K562 (cell line): Measurements from ENCODE around the gene EIF2S1. TPM values are rescaled to one million over a fixed set of nuclear protein-coding genes. Genes with fewer than 3 reads are reported as not detected.
A peak's percentile ranks its signal among the peaks of the same experiment; 100 is the strongest.

Experiments used
- ARID1B ChIP-seq: fragments of 450-650 bp; IDR thresholded peaks from 2 replicates; pipeline ENCODE4 v1.6.1; 2016; ENCODE audit warnings: antibody characterized with exemption, mild to moderate bottlenecking, inconsistent platforms
- CHD4 ChIP-seq: fragments of 200-600 bp; sonication (generic); IDR thresholded peaks from 3 replicates; pipeline ENCODE4 v1.6.1; 2012; ENCODE audit warnings: low read depth, mild to moderate bottlenecking, mixed read lengths, low read length, inconsistent platforms; ENCODE audit not compliant: insufficient read depth, insufficient replicate concordance, poor library complexity, severe bottlenecking
- CREB3 ChIP-seq: fragments of 450-650 bp; conservative IDR thresholded peaks from 2 replicates; pipeline ENCODE4 v1.6.1; 2016; ENCODE audit warnings: missing genetic modification characterization, low read depth, mild to moderate bottlenecking, missing compliant biosample characterization, moderate library complexity
- CTBP1 ChIP-seq: fragments of 450-650 bp; IDR thresholded peaks from 2 replicates; pipeline ENCODE4 v1.6.1; 2016; ENCODE audit warnings: borderline replicate concordance
- CXXC5 ChIP-seq: fragments of 250-450 bp; sonication (Bioruptor Pico); IDR thresholded peaks from 2 replicates; pipeline ENCODE4 v1.8.0; 2022; ENCODE audit warnings: inconsistent platforms, mild to moderate bottlenecking, moderate library complexity
- LARP7 ChIP-seq: fragments of 450-650 bp; IDR thresholded peaks from 2 replicates; pipeline ENCODE4 v1.6.1; 2016
- MCM7 ChIP-seq, 2 experiments: fragments of 450-650 bp; IDR thresholded peaks; 2 replicates each; pipeline ENCODE4 v1.6.1; 2016 to 2018
- MIER1 ChIP-seq: fragments of 450-650 bp; IDR thresholded peaks from 2 replicates; pipeline ENCODE4 v1.6.1; 2016; ENCODE audit warnings: antibody characterized with exemption, mild to moderate bottlenecking, low read depth
- MYC ChIP-seq, 2 experiments: fragments of 250-450 bp in 1 of 2; sonication (Bioruptor Pico) in 1 of 2; IDR thresholded peaks; 2 replicates each; pipeline versions ENCODE4 v1.5.1 to v1.6.1; 2012 to 2021; ENCODE audit warnings: low read depth in 2 of 2, borderline replicate concordance in 1 of 2, improper control_type of control experiment in 1 of 2, low read length in 1 of 2, mild to moderate bottlenecking in 1 of 2, moderate library complexity in 1 of 2
- MYNN ChIP-seq, 2 experiments: sonication (generic); formaldehyde crosslinking in 1 of 2; IDR thresholded peaks; 2 replicates each; pipeline versions ENCODE4 v1.5.0 to v1.6.1; 2016 to 2020; ENCODE audit warnings: antibody characterized with exemption in 1 of 2, missing genetic modification reagents in 1 of 2
- NR1H2 ChIP-seq: sonication (generic); formaldehyde crosslinking; IDR thresholded peaks from 2 replicates; pipeline ENCODE4 v1.4.0; 2020; ENCODE audit warnings: mild to moderate bottlenecking, missing genetic modification reagents
- RNF219 ChIP-seq: fragments of 250-450 bp; sonication (Bioruptor Pico); IDR thresholded peaks from 2 replicates; pipeline ENCODE4 v1.5.0; 2022; ENCODE audit warnings: mild to moderate bottlenecking
- SIX5 ChIP-seq, 2 experiments: IDR thresholded peaks; 2 replicates each; pipeline ENCODE4 v1.6.1; 2011; ENCODE audit warnings: low read length in 2 of 2, borderline replicate concordance in 1 of 2, low read depth in 1 of 2, mild to moderate bottlenecking in 1 of 2, moderate library complexity in 1 of 2; ENCODE audit not compliant: insufficient read depth in 1 of 2
- SP1 ChIP-seq: sonication (generic); formaldehyde crosslinking; IDR thresholded peaks from 2 replicates; pipeline ENCODE4 v1.8.1; 2022; ENCODE audit warnings: mild to moderate bottlenecking, missing genetic modification reagents
- SRSF9 ChIP-seq: fragments of 200-400 bp; formaldehyde crosslinking; IDR thresholded peaks from 2 replicates; pipeline ENCODE4 v1.6.1; 2017; ENCODE audit warnings: low read depth, low read length, borderline replicate concordance
- STAT5A ChIP-seq: IDR thresholded peaks from 2 replicates; pipeline ENCODE4 v1.6.1; 2012; ENCODE audit warnings: low read length, inconsistent platforms, borderline replicate concordance
- TAF1 ChIP-seq: IDR thresholded peaks from 2 replicates; pipeline ENCODE4 v1.6.1; 2011; ENCODE audit warnings: mild to moderate bottlenecking, low read length, moderate library complexity; ENCODE audit not compliant: insufficient read depth, control insufficient read depth, severe bottlenecking; ENCODE audit errors: extremely low read depth
- TCF3 ChIP-seq: sonication (generic); formaldehyde crosslinking; IDR thresholded peaks from 2 replicates; pipeline ENCODE4 v1.4.0; 2020; ENCODE audit warnings: mild to moderate bottlenecking, missing genetic modification reagents
- TCF7 ChIP-seq: sonication (generic); IDR thresholded peaks from 2 replicates; pipeline ENCODE4 v1.6.1; 2016; ENCODE audit warnings: antibody characterized with exemption, borderline replicate concordance
- ZBTB5 ChIP-seq: fragments of 450-650 bp; IDR thresholded peaks from 2 replicates; pipeline ENCODE4 v1.6.1; 2017; ENCODE audit warnings: antibody characterized with exemption
- ZNF232 ChIP-seq: sonication (generic); formaldehyde crosslinking; IDR thresholded peaks from 2 replicates; pipeline ENCODE4 v1.8.0; 2022; ENCODE audit warnings: mild to moderate bottlenecking, missing genetic modification reagents
- ZNF583 ChIP-seq: fragments of 250-450 bp; sonication (Bioruptor Pico); IDR thresholded peaks from 2 replicates; pipeline ENCODE4 v1.4.0; 2020
- ZNF695 ChIP-seq: fragments of 450-650 bp; formaldehyde crosslinking; IDR thresholded peaks from 2 replicates; pipeline ENCODE4 v1.4.0; 2020; ENCODE audit warnings: mild to moderate bottlenecking, moderate library complexity
- polyA plus RNA-seq, 8 experiments: library from polyadenylated mRNA; depleted of rRNA in 4 of 8; stranded (reverse) in 5 of 8; unstranded in 3 of 8; fragments of >200 nt; fragmentation: Nextera tagmentation in 2 of 8; fragmentation: Illumina TruSeq in 1 of 8; extraction: Ambion mirVana in 2 of 8; extraction: Trizol in 1 of 8; gene quantifications; 2 replicates each; pipeline versions ENCODE4 v1.2.1 to v1.2.3, GENCODE V29; 2011 to 2014; ENCODE audit warnings: inconsistent platforms in 1 of 8, missing spikeins in 1 of 8
- total RNA-seq, 7 experiments: library from RNA; depleted of rRNA in 6 of 7; stranded (reverse); fragments of >200 nt in 6 of 7; fragmentation: Illumina TruSeq in 2 of 7; extraction: Trizol in 2 of 7; gene quantifications; 2 replicates each; pipeline versions ENCODE4 v1.2.1 to v1.2.3, GENCODE V29; 2011 to 2021; ENCODE audit warnings: low replicate concordance in 1 of 7

Gene EIF2S1
- total and polyA plus RNA-seq, 9 of the 15 experiments (the other 6 are each of a cell fraction or from before 2014, with no cell fraction given), result 216 to 1,018 (median 332) TPM

- TF ChIP-seq SP1 (no peak), NR1H2 (CRISPR knock-in tag) (no peak), MCM7 (IDR thresholded peaks at IDR 0.05) (no peak), MYC (IDR thresholded peaks at IDR 0.05; ENCODE audit: low read depth, low read length) (no peak), MYC (CRISPR knock-in tag; IDR thresholded peaks at IDR 0.05; ENCODE audit: borderline replicate concordance, low read depth) (no peak), CTBP1 (no peak), STAT5A (peak; percentile 62; the same call in 1 of the 2 replicates), ZNF232 (CRISPR knock-in tag) (no peak), SIX5 (IDR thresholded peaks at IDR 0.05; ENCODE audit: borderline replicate concordance in 1 of 2, insufficient read depth in 1 of 2, low read depth in 1 of 2, low read length in 2 of 2) (no peak), LARP7 (no peak), ARID1B (peak; percentile 60), CXXC5 (CRISPR knock-in tag) (peak; percentile 52; the same call in 1 of the 2 replicates), TAF1 (no peak), CREB3 (no peak), ZNF695 (CRISPR knock-in tag) (no peak), ZBTB5 (no peak), ZNF583 (CRISPR knock-in tag) (no peak), TCF3 (peak; percentile 27), MYNN (IDR thresholded peaks at IDR 0.05) (no peak), MYNN (CRISPR knock-in tag; IDR thresholded peaks at IDR 0.05) (no peak), SRSF9 (no peak), CHD4 (no peak), RNF219 (no peak), TCF7 (no peak), MIER1 (no peak)
These were observed 56.0 kb downstream of the EIF2S1 start (continued) for GRCh38 chr14:67416085-67416484.
